Gastroesophageal sphincter (tissue), 3 donors: Measurements from ENCODE around the gene BRD3.

Source experiments
- CTCF ChIP-seq, 4 experiments: fragments of 200-600 bp in 2 of 4; fragments of 450-650 bp in 2 of 4; sonication (generic) in 1 of 4; IDR thresholded peaks; one replicate each; pipeline ENCODE4 v1.5.1; 2017 to 2019; ENCODE audit warnings: antibody characterized with exemption in 4 of 4, mild to moderate bottlenecking in 2 of 4, moderate library complexity in 2 of 4
- POLR2A ChIP-seq, 2 donors: fragments of 450-650 bp; IDR thresholded peaks; one replicate each; pipeline ENCODE4 v1.6.1; 2017; ENCODE audit warnings: antibody characterized with exemption in 2 of 2, mild to moderate bottlenecking in 2 of 2, moderate library complexity in 1 of 2

- TF ChIP-seq CTCF (IDR thresholded peaks at IDR 0.05) (no peak), POLR2A (IDR thresholded peaks at IDR 0.05) (no peak)
Observed at GRCh38 chr9:134112561-134112960, 44.7 kb upstream of the BRD3 start.
